ENCODE data around the gene GPNMB.
"Not testable (repeated sequence)": the region's sequence is repeated elsewhere in the genome, so short reads cannot be mapped to it uniquely, and the experiment has no call there.

Gene GPNMB

GRCh38 chr7:23246555-23246954 lies at the start of gene GPNMB:
TSS of gene GPNMB (plus strand) at chr7:23246775. CDS start at chr7:23246858, 83 bp downstream.
- TF ChIP-seq, protein P1, sequence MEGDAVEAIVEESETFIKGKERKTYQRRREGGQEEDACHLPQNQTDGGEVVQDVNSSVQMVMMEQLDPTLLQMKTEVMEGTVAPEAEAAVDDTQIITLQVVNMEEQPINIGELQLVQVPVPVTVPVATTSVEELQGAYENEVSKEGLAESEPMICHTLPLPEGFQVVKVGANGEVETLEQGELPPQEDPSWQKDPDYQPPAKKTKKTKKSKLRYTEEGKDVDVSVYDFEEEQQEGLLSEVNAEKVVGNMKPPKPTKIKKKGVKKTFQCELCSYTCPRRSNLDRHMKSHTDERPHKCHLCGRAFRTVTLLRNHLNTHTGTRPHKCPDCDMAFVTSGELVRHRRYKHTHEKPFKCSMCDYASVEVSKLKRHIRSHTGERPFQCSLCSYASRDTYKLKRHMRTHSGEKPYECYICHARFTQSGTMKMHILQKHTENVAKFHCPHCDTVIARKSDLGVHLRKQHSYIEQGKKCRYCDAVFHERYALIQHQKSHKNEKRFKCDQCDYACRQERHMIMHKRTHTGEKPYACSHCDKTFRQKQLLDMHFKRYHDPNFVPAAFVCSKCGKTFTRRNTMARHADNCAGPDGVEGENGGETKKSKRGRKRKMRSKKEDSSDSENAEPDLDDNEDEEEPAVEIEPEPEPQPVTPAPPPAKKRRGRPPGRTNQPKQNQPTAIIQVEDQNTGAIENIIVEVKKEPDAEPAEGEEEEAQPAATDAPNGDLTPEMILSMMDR (conservative IDR thresholded peaks at IDR 0.05; ENCODE audit: low read depth, low read length): no peak
- DNase-seq (ENCODE audit: low read depth): peak; percentile 99
- H3K4me3 ChIP-seq (ENCODE audit: low read length): peak within 1 kb of the TSS; percentile 92

GRCh38 chr7:23197745-23198144 lies 48.8 kb upstream of the GPNMB start:
- not testable (repeated sequence) for DNase-seq (ENCODE audit: low read depth); H3K4me3 ChIP-seq (ENCODE audit: low read length)

GRCh38 chr7:23200331-23200730 lies 46.2 kb upstream of the GPNMB start:
- DNase-seq (ENCODE audit: low read depth): no peak
- TF ChIP-seq, protein P1 (conservative IDR thresholded peaks at IDR 0.05; ENCODE audit: low read depth, low read length): no peak
- no peak overlapping the region for H3K4me3 ChIP-seq (ENCODE audit: low read length)

DNA sequence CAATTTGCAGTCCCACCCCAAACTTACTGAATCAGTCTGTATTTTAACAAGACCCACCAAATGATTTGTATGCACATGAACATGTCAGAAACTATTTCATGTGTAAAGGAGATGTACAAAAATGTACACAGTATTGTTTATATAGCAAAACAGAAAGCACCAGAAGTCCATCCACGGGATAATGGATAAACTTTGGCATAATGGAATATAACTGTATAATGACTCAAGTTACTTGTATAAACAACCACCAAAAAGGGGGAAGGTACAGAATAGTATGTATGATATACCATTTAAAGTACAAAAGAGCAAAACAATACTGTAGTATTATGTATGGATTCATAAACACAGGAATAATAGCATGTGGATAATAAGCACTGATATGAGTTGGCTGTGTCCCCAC lies 42.3 kb upstream of the GPNMB start:
- no peak for DNase-seq (ENCODE audit: low read depth)
- H3K4me3 ChIP-seq (ENCODE audit: low read length): no peak overlapping the region
- TF ChIP-seq, protein P1 (conservative IDR thresholded peaks at IDR 0.05; ENCODE audit: low read depth, low read length): no peak

DNA sequence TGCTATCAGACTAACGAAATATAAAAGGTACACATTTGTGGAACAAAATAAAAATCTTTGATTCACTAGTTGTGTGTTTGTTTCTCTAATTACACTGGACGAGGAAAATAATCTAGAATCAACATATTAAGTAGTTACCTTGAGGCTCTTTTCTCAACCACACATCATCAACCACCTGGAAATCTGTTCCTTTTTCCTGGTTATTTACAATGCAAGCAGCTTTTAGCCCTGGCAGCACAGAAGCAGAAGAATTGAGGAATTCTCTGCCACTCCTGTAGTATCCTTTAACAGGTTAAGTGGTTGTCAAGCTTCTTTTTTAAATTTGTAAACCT lies 41.0 kb upstream of the GPNMB start:
- no peak overlapping the region for H3K4me3 ChIP-seq (ENCODE audit: low read length)
- TF ChIP-seq, protein P1 (conservative IDR thresholded peaks at IDR 0.05; ENCODE audit: low read depth, low read length): no peak
- DNase-seq (ENCODE audit: low read depth): no peak

- H3K4me3 ChIP-seq (ENCODE audit: low read length): peak overlapping the region; percentile 28
- TF ChIP-seq, protein P1 (conservative IDR thresholded peaks at IDR 0.05; ENCODE audit: low read depth, low read length): no peak
- DNase-seq (ENCODE audit: low read depth): no peak
Measured at GRCh38 chr7:23205909-23206767, 40.4 kb upstream of the GPNMB start.

DNA sequence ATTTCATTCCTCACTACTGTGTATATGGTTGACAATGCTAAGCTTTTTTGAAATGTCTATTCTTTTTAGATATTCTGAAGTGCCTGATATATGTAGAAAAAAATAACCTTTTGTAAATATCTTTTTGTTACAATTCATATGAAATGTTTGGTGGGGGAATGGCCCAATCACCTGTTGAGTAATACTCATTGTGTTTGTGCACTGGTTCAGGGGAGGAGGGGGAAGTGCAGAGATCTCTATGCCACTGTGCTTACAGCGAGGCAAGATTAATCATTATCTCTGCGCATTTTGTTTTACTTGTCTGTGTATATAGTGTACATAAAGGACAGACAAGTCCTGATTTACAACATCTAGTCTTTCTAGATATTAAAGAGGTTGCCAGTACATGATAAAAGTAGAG lies 39.6 kb upstream of the GPNMB start:
- TF ChIP-seq, protein P1 (conservative IDR thresholded peaks at IDR 0.05; ENCODE audit: low read depth, low read length): no peak
- no peak for DNase-seq (ENCODE audit: low read depth)
- no peak overlapping the region for H3K4me3 ChIP-seq (ENCODE audit: low read length)

Measured in retinal pigment epithelial cell (primary cell).